Ammon's horn (tissue), 1 donor: ENCODE measurements around the gene MBP.
"Not testable (repeated sequence)": the region's sequence is repeated elsewhere in the genome, so short reads cannot be mapped to it uniquely, and the experiment has no call there.

Source experiments
- DNase-seq: peaks from one replicate; pipeline ENCODE4 v3.0.0-alpha.2; 2016; ENCODE audit warnings: low spot score

The MBP gene

DNA sequence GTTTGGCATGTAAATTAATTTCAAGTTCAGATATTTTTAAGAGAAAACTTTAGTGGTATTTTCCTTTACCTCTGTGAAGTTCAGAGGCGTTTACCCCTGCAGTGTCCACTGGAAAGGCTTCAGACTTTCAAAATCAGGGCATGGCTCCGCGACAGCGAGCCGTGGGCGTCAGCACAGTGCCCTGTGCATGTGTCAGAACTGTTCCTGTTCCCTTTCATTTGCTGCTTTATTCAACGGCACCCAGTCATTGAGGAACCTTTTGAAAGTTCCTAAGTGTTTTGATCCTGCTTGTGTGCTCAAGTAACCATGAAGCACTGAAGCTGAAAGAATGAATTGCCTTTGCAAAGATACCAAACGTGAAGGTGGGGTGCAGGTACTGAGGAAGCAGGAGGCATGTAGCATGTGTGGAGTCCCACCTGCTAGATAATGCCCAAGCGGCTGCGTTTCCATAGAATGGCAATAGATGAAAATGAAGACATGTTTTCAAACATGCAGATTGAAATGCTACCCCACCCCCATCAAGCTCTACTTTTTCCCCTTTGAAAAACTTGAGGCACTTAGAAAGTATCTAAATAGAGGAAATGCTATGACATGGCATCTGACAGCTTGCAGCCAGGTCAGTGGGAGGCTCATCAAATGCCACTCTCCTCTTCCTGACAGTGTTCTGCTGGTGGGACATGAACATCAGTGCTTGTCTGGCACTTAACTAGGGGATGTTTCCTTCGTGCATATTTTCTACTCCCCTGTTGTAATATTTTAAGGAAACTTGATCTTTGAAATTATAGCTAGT is 161.6 kb downstream of the MBP start:
- no peak for DNase-seq

GRCh38 chr18:76967721-76968472 is 164.7 kb downstream of the MBP start:
- no peak for DNase-seq

DNA sequence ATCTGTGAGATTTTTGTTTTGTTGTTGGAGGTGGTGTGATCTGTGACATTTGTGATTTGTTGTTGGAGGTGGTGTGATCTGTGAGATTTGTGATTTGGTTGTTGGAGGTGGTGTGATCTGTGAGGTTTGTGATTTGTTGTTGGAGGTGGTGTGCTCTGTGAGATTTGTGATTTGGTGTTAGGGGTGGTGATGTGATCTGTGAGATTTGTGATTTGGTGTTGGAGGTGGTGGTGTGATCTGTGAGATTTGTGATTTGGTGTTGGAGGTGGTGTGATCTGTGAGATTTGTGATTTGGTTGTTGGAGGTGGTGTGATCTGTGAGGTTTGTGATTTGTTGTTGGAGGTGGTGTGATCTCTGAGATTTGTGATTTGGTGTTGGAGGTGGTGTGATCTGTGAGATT is 165.3 kb downstream of the MBP start:
- not testable (repeated sequence) for DNase-seq

- not testable (repeated sequence) for DNase-seq
These were observed 166.9 kb downstream of the MBP start for GRCh38 chr18:76965555-76966151.

- DNase-seq: no peak
These were observed 168.6 kb downstream of the MBP start for GRCh38 chr18:76963936-76964335.

GRCh38 chr18:76962851-76963250 is 169.7 kb downstream of the MBP start:
- no peak for DNase-seq

DNA sequence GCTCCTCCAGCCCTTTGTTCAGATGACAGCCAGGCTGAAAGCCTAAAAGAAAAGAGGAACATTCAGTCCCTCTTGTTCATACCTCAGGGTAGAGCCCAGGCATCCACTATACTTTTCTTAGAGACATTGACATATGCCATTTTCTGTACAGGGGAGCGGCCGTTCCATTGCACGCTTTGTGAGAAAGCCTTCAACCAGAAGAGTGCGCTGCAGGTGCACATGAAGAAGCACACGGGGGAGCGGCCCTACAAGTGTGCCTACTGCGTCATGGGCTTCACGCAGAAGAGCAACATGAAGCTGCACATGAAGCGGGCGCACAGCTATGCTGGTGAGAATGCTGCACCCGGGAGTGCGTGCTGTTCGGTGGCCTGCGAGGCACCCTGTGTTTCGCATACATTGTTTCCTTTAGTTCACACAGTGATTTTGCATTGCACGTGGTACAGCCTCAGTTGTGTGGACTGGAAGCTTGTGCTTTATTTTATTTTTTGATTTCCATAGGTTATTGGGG is 172.0 kb downstream of the MBP start:
- DNase-seq: no peak

- DNase-seq: no peak
These were observed 173.0 kb downstream of the MBP start for GRCh38 chr18:76959605-76960004.

DNA sequence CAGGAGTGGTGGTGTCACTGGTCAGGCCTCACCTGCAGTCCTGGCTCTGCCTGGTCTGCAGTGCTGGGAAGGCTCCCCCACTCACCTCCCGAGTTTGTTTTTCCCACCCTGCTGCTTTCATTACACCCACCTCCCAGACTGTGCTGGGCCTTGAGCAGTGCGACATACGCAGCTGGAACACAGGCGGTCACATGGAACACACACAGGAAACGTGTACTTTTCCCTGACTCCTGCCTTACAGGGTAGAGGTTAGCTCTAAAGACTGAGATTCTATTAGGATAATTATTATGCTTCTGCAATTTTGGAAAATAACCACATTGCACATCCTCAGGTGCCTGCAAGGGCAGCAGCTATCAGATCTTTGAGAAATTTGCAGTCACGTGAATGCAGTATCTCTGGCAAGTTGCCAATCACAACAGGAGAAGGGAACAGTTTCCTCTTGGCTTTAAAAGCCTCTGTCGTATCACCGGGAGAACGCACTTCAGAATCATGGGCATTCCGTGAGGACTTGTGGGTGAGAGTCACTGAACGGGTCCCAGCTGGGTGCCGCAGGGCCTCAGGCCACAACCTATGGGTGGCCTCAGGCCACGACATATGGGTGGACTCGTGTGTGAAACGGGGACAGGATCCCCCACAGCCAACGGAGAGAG is 173.8 kb downstream of the MBP start:
- no peak for DNase-seq

DNA sequence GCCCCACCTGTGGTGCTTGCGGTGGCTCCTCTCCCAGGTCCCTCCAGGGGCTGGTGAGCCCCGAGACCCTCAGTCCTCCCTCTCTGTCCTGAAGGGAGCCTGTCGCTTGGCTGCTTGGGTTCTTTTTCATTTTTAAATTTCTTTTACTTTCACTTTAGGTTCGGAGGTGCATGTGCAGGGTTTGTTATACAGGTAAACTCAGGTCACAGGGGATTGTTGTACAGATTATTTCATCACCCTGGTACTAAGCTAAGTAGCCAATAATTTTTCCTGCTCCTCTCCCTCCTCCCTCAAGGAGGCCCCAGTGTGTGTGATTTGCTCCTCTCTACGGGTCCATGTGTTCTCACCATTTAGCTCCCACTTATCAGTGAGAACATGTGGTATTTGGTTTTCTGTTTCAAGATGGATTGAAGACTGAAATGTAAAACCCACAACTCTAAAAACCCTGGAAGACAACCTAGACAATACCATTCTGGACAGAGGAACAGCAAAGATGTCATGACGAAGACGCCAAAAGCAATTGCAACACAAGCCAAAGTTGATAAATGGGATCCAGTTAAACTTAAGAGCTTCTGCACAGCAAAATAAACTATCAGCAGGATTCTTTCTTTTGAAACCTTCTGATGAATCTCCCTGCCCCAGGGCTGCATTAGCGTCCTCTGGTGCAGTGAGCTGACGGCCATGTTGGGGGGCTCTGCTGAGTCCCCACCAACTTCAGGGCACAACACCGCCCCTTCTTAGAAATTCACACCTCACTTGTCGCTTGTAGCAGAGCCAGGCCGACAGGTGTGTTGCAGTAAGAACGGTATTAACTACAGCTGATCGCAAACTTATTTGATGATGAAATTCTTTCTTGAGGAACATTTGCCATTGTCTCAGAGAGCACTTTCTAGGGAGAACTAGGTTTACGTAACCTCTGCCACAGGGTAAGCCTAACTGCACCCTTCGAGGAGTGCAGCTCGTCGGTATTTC is 174.9 kb downstream of the MBP start:
- no peak for DNase-seq

GRCh38 chr18:76956648-76957047 is 175.9 kb downstream of the MBP start:
- DNase-seq: no peak

- DNase-seq: no peak
These were observed 176.9 kb downstream of the MBP start for GRCh38 chr18:76955524-76956170.

DNA sequence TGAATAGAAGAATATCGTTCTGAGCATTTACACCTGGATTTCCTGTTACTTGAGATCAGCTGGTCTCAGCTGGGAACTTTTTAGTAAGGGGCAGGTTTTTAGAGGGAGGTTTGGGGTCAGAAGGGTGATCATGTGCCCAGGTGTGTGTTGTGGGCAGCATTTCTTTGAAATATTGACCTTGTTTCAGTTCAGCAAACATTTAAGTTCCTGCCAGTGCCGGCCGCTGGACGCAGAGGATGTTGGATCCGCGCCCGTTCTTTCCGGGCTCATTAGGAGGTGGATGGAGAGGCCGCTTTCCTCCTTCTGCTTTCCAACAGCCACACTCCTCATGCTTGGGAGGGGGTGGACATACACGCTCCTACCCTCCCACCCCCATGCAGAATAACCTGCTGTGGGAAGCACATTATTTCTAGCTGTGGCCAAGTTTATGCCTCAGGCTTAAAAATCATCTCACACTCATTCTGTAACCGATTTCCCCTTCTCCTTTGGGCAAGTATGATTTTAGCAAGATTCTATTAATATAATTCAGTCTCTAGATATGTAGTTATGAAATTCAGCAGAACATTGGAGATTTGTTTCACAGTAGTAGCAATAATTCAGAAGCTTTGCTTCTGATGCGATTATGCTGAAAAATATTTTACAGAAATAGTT is 178.9 kb downstream of the MBP start:
- peak; percentile 60 for DNase-seq

GRCh38 chr18:76953156-76953555 is 179.4 kb downstream of the MBP start:
- DNase-seq: no peak

DNA sequence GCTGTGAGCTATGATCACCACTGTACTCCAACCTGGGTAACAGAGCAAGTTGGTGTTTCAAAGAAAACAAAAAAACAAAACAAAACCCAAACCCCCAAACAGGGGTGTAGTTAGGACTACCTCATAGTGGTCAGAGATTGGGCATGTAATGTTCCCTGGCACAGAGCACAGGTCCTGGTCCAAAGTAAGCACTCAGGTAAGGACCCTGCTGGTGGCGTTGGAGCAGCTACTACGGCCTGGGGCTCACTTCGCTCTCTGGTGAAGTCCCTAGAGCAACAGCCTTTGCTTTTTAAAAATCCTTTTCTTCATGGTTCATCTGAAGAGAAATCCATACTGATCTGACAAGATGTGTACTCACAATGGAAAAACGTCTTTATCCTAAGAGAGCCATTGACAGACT is 179.8 kb downstream of the MBP start:
- DNase-seq: no peak

GRCh38 chr18:76951456-76952247 is 180.9 kb downstream of the MBP start:
- no peak for DNase-seq

DNA sequence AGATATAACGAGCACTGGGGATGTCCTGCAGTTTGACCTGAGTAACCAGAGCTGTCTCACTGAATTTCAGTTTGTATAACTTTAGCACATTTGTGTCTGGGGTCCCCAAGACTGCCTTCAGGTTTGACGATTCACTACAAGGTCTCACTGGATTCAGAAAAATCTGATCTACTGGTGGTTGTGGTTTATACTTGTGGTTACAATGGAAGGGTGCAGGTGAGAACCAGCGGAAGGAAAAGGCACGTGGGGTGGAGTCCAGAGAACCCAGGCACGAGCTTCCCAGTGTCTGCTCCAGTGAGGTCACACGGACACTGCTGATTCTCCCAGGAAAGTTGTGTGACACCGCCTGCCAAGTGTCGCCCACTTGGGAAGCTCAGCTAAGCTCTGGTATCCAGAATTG is 184.2 kb downstream of the MBP start:
- no peak for DNase-seq

DNA sequence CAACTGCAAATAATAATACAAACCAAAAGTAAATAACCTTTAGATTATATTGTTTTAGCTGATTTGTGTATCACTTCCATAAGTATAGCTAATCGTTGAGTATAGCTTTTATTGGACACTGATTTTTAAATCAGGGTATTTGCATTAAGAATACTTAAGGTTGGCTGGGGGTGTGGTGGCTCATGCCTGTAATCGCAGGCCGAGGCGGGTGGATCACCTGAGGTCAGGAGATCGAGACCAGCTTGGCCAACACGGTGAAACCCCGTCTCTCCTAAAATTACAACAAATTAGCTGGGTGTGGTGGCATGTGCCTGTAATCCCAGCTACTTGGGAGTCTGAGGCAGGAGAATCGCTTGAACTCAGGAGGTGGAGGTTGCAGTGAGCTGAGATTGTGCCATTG is 188.2 kb downstream of the MBP start:
- not testable (repeated sequence) for DNase-seq
